HG02943 (cell line): Measurements from ENCODE around the gene RAB40B.

Experiments
- ATAC-seq: cut with Tn5 transposase; IDR thresholded peaks from one replicate; pipeline ENCODE4 v1.9.1; 2021; ENCODE audit warnings: mild to moderate bottlenecking, low read depth, moderate library complexity; ENCODE audit not compliant: unreplicated experiment

The RAB40B gene

GRCh38 chr17:82694647-82695046, 3.9 kb downstream of the RAB40B start:
- no peak for ATAC-seq

GRCh38 chr17:82693168-82693867, 5.2 kb downstream of the RAB40B start:
- no peak for ATAC-seq

GRCh38 chr17:82692268-82692667, 6.2 kb downstream of the RAB40B start:
- ATAC-seq: no peak

GRCh38 chr17:82691714-82692113, 6.8 kb downstream of the RAB40B start:
- ATAC-seq: no peak

- no peak for ATAC-seq
Observed at GRCh38 chr17:82690786-82691489, 7.6 kb downstream of the RAB40B start.

GRCh38 chr17:82689077-82689476, 9.4 kb downstream of the RAB40B start:
- no peak for ATAC-seq

GRCh38 chr17:82687871-82688270, 10.6 kb downstream of the RAB40B start:
- ATAC-seq: no peak

- ATAC-seq: no peak
Observed at GRCh38 chr17:82687375-82687861, 11.1 kb downstream of the RAB40B start.

- ATAC-seq: no peak
Observed at GRCh38 chr17:82686366-82687324, 11.9 kb downstream of the RAB40B start.

GRCh38 chr17:82685291-82685690, 13.2 kb downstream of the RAB40B start:
- ATAC-seq: no peak

- no peak for ATAC-seq
Observed at GRCh38 chr17:82684228-82684841, 14.2 kb downstream of the RAB40B start.

- no peak for ATAC-seq
Observed at GRCh38 chr17:82683534-82683933, 15.0 kb downstream of the RAB40B start.

GRCh38 chr17:82681547-82681946, 17.0 kb downstream of the RAB40B start:
- no peak for ATAC-seq

- ATAC-seq: no peak
Observed at GRCh38 chr17:82679586-82680465, 18.7 kb downstream of the RAB40B start.

- no peak for ATAC-seq
Observed at GRCh38 chr17:82678265-82678891, 20.1 kb downstream of the RAB40B start.

- ATAC-seq: no peak
Observed at GRCh38 chr17:82677353-82677925, 21.1 kb downstream of the RAB40B start.

- no peak for ATAC-seq
Observed at GRCh38 chr17:82675476-82676245, 22.8 kb downstream of the RAB40B start.
